Spleen (tissue), 7 donors: Measurements from ENCODE around the gene RFPL3.
"Not testable (repeated sequence)": the region's sequence is repeated elsewhere in the genome, so short reads cannot be mapped to it uniquely, and the experiment has no call there.

ENCODE experiments used
- POLR2A ChIP-seq, 3 donors: fragments of 450-650 bp; IDR thresholded peaks; one replicate each; pipeline ENCODE4 v1.5.1; 2017; ENCODE audit warnings: antibody characterized with exemption in 3 of 3, mild to moderate bottlenecking in 1 of 3
- POLR2AphosphoS5 ChIP-seq, 3 donors: sonication (generic); formaldehyde crosslinking; IDR thresholded peaks; one replicate each; pipeline ENCODE4 v1.5.1; 2017; ENCODE audit warnings: antibody characterized with exemption in 3 of 3
- TF ChIP-seq, protein P1 (sequence below), 11 experiments: fragments of 200-600 bp in 7 of 11; fragments of 450-650 bp in 4 of 11; sonication (generic) in 4 of 11; IDR thresholded peaks in 8 of 11; conservative IDR thresholded peaks in 3 of 11; 1 replicate in 7 of 11; 2 replicates in 4 of 11; pipeline versions ENCODE4 v1.4.0 to v1.8.0; 2016 to 2021; ENCODE audit warnings: antibody characterized with exemption in 11 of 11, inconsistent platforms in 4 of 11, mild to moderate bottlenecking in 1 of 11
- donor health status: DM: no; HTN: no; CAD: no; lungs with moderate emphysema.
- donor health status: DM: no; HTN: no; CAD: no.
- donor health status: DM: no; HTN: no; CAD: no.

DNA sequence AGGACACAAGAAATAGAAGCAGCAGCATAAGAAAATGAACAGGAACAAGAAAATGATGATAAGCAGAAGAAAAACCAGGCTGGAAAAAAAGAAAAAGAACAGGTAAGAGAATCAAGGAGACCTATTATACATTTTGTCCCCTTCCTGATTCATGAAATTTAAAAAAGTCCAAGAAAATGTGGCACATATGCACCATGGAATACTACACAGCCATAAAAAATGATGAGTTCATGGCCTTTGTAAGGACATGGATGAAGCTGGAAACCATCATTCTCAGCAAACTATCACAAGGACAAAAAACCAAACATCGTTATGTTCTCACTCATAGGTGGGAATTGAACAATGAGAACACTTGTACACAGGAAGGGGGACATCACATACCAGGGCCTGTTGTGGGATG, 5.8 kb upstream of the RFPL3 start:
- TF ChIP-seq, protein P1, sequence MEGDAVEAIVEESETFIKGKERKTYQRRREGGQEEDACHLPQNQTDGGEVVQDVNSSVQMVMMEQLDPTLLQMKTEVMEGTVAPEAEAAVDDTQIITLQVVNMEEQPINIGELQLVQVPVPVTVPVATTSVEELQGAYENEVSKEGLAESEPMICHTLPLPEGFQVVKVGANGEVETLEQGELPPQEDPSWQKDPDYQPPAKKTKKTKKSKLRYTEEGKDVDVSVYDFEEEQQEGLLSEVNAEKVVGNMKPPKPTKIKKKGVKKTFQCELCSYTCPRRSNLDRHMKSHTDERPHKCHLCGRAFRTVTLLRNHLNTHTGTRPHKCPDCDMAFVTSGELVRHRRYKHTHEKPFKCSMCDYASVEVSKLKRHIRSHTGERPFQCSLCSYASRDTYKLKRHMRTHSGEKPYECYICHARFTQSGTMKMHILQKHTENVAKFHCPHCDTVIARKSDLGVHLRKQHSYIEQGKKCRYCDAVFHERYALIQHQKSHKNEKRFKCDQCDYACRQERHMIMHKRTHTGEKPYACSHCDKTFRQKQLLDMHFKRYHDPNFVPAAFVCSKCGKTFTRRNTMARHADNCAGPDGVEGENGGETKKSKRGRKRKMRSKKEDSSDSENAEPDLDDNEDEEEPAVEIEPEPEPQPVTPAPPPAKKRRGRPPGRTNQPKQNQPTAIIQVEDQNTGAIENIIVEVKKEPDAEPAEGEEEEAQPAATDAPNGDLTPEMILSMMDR (IDR thresholded peaks at IDR 0.05 in 8 of 11, conservative IDR thresholded peaks at IDR 0.05 in 3 of 11): not testable (repeated sequence)
- TF ChIP-seq POLR2A, POLR2AphosphoS5 (IDR thresholded peaks at IDR 0.05): not testable (repeated sequence)
